Cardiac fibroblast (primary cell): ENCODE data around the gene FBH1.

Source experiments
- DNase-seq, 2 donors: peaks; one replicate each; pipeline versions ENCODE4 v3.0.0 to v3.0.0-alpha.2; 2010; ENCODE audit warnings: low read depth in 2 of 2
- H3K4me3 ChIP-seq, 2 donors: replicated peaks in 1 of 2; 1 replicate in 1 of 2; 2 replicates in 1 of 2; pipeline ENCODE4 v1.5.1; 2011; ENCODE audit warnings: low read depth in 2 of 2, low read length in 2 of 2, mild to moderate bottlenecking in 2 of 2, moderate library complexity in 1 of 2
- TF ChIP-seq, protein P1 (sequence below): IDR thresholded peaks from one replicate; pipeline ENCODE4 v1.5.1; 2011; ENCODE audit warnings: low read depth, mild to moderate bottlenecking, low read length, inconsistent platforms

FBH1 gene

DNA sequence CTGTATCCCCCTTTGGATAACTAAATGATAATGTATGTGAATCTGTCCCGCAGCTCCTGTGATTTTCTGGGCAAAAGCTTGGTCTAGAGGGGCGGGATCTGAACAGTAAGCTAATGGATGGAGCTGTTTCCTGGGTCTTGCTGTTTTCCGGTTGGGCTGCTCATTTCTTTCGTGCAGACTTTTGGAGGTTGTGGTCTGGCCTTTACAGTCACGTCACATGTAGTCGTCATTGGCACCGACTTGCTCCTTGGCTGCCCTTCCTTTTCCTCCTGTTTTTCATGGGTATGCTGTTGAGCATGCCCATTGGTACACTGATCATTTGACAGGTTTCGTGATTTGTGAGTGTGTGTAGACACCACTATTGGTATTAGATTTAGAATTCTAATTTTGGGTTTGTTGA, 2.0 kb downstream of the FBH1 start:
- peak overlapping the region in 1 of 2 donors; percentile 1 for H3K4me3 ChIP-seq
- TF ChIP-seq, protein P1, sequence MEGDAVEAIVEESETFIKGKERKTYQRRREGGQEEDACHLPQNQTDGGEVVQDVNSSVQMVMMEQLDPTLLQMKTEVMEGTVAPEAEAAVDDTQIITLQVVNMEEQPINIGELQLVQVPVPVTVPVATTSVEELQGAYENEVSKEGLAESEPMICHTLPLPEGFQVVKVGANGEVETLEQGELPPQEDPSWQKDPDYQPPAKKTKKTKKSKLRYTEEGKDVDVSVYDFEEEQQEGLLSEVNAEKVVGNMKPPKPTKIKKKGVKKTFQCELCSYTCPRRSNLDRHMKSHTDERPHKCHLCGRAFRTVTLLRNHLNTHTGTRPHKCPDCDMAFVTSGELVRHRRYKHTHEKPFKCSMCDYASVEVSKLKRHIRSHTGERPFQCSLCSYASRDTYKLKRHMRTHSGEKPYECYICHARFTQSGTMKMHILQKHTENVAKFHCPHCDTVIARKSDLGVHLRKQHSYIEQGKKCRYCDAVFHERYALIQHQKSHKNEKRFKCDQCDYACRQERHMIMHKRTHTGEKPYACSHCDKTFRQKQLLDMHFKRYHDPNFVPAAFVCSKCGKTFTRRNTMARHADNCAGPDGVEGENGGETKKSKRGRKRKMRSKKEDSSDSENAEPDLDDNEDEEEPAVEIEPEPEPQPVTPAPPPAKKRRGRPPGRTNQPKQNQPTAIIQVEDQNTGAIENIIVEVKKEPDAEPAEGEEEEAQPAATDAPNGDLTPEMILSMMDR = no peak
- DNase-seq = peak; percentile 67 to 74

DNA sequence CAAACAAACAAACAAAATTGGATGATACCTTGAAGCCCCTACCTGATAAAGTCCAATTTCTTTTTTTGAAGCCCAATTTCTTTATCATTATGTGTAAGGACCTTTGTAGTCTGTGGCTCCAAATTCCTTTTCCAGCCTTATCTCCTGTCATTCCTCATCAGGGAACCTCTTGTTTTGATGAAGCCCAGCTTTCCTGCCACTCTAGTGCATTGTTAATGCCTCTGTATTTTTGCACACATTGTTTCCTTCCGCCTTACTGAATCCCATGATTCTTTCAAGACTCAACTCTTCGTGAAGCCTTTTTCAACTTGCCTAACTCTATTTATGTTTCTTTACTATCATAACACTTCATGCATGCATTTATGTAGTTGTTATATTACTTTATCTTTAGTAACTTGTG, 3.3 kb downstream of the FBH1 start:
- TF ChIP-seq, protein P1 = no peak
- no peak overlapping the region for H3K4me3 ChIP-seq
- no peak for DNase-seq

DNA sequence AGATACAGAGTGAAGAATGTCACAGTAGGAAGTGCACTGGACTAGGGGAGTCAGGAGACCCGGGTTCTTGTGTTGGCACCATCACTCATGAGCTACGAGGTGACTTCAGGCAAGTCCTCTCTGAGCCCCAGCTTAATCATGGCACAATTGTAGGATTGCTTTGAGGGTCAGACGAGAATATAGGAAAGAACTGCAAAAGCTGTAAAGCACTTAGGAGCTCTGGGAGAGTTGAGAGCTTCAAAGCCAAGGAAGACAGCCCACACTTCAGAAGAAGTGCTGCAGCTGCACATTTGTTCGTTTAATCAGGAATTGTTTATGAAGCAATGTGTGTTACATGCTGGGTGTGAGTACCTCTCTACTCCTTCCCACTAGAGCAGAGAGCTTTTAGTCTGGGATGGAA, 4.4 kb downstream of the FBH1 start:
- TF ChIP-seq, protein P1 = no peak
- no peak overlapping the region for H3K4me3 ChIP-seq
- no peak for DNase-seq

DNA sequence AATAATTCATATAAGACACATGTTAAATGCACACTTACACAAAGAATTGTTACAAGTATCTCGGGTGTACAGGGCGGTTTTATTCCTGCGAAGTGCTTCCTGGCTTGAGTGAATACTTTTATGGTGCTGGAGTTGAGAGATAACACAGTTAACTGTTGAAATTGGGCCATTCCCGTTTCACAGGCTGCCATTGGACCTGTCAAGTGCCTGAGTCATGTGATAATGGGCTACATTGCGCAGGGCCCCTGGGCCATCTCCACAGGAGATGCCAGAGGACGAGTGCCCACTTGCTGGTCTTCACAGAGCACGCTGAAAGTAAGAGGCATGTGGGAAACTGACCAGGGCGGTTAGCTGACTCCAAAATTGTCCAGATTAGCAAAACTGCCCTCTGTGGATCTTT, 4.8 kb downstream of the FBH1 start:
- no peak overlapping the region for H3K4me3 ChIP-seq
- TF ChIP-seq, protein P1 = no peak

DNA sequence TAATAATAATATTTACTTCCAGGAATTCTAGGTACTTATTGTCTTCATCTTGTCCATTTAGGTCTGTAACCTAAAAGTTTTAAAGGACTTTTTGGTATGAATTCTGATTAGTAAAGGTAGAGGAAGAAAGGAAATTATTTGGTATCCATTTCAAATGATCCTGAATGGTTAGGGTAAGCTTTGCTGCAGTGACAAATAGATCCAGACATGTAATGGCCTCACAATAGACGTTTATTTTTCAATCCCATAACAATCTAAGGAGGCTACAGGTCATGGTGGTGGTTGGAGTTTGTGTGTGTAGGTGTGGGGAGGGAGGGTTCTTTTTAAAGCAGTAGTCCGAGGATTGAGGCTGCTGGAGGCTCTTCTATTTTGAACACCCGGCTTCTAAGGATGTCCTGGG, 5.3 kb downstream of the FBH1 start:
- no peak for DNase-seq
- TF ChIP-seq, protein P1 = no peak
- H3K4me3 ChIP-seq = no peak overlapping the region

More for the DNA sequence above, 4.8 kb downstream of the FBH1 start:
- DNase-seq = no peak

DNA sequence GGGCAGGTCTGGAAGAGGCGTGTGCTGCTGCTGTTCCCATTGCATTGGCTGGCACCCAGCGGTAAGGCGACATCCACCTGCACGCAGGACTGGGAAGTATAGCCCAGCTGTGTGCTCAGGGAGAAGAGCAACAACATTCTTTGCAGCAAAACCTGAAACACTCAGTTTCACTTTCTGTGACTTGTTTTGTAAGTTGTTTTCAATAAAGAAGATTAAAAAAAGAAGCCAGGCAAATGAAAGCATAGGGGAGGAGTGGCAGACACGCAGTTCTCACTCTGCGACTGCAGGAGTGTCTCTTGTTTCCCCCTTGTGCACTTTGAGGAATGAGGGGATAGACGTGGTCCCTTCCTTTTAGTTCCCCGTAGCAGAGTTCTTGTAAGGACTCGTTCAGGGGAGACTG, 5.8 kb downstream of the FBH1 start:
- TF ChIP-seq, protein P1 = no peak
- no peak for DNase-seq
- H3K4me3 ChIP-seq = no peak overlapping the region
